Activated CD8-positive, alpha-beta memory T cell treated with anti-CD3 and anti-CD28 coated beads for 4 hours (primary cell): ENCODE data around the gene PRSS1.
"Not testable (repeated sequence)": the region's sequence is repeated elsewhere in the genome, so short reads cannot be mapped to it uniquely, and the experiment has no call there.

Experiments
- DNase-seq, 2 donors: peaks; one replicate each; pipeline ENCODE4 v3.0.0-alpha.2; 2020; ENCODE audit warnings: low read depth in 2 of 2

Gene PRSS1

GRCh38 chr7:142746264-142746663, 3.0 kb upstream of the PRSS1 start:
- no peak for DNase-seq

GRCh38 chr7:142748410-142748809, 862 bp upstream of the PRSS1 start:
- DNase-seq, result not testable (repeated sequence)

- DNase-seq, result no peak
Measured at GRCh38 chr7:142750321-142750938, 1.2 kb downstream of the PRSS1 start.

GRCh38 chr7:142751526-142752175, 2.4 kb downstream of the PRSS1 start:
- not testable (repeated sequence) for DNase-seq

GRCh38 chr7:142752376-142753225, 3.3 kb downstream of the PRSS1 start:
- no peak for DNase-seq

GRCh38 chr7:142753366-142753765, 4.1 kb downstream of the PRSS1 start:
- DNase-seq, result no peak

GRCh38 chr7:142753925-142754491, 4.7 kb downstream of the PRSS1 start:
- DNase-seq, result not testable (repeated sequence)

GRCh38 chr7:142754681-142755575, 5.7 kb downstream of the PRSS1 start:
- no peak for DNase-seq

- DNase-seq, result not testable (repeated sequence)
Measured at GRCh38 chr7:142758312-142758711, 9.0 kb downstream of the PRSS1 start.

- DNase-seq, result no peak
Measured at GRCh38 chr7:142759433-142759832, 10.2 kb downstream of the PRSS1 start.

- DNase-seq, result no peak
Measured at GRCh38 chr7:142760071-142760642, 10.9 kb downstream of the PRSS1 start.

GRCh38 chr7:142761606-142762005, 12.3 kb downstream of the PRSS1 start:
- not testable (repeated sequence) for DNase-seq

GRCh38 chr7:142762104-142762503, 12.8 kb downstream of the PRSS1 start:
- DNase-seq, result no peak

GRCh38 chr7:142767451-142767850, 18.2 kb downstream of the PRSS1 start:
- no peak for DNase-seq

- no peak for DNase-seq
Measured at GRCh38 chr7:142767861-142768260, 18.6 kb downstream of the PRSS1 start.

GRCh38 chr7:142768885-142769284, 19.6 kb downstream of the PRSS1 start:
- DNase-seq, result not testable (repeated sequence)

- DNase-seq, result no peak
Measured at GRCh38 chr7:142770661-142771352, 21.5 kb downstream of the PRSS1 start, which contains the start of gene PRSS2. Gene PRSS2 (plus strand): TSS chr7:142770970. CDS start chr7:142770983, 13 bp downstream.

GRCh38 chr7:142771353-142771723, 22.1 kb downstream of the PRSS1 start:
- DNase-seq, result no peak

- DNase-seq, result no peak
Measured at GRCh38 chr7:142772051-142772450, 22.8 kb downstream of the PRSS1 start.

- no peak for DNase-seq
Measured at GRCh38 chr7:142772673-142773072, 23.4 kb downstream of the PRSS1 start.
